GM18951 (cell line): ENCODE data around the gene NLRP4.

Experiments
- POLR2A ChIP-seq: IDR thresholded peaks from 4 replicates; pipeline ENCODE4 v1.6.1; 2011; ENCODE audit warnings: mild to moderate bottlenecking; ENCODE audit not compliant: insufficient read length, insufficient read depth; ENCODE audit errors: extremely low read depth
- in situ Hi-C: fragments of 300-500 bp; cut with MboI; formaldehyde crosslinking; loops from one replicate; pipeline ENCODE4 v1.12.0; 2022; ENCODE audit warnings: low sequenced_read_pairs, mixed read lengths, inconsistent platforms; ENCODE audit not compliant: unreplicated experiment

Gene NLRP4

DNA sequence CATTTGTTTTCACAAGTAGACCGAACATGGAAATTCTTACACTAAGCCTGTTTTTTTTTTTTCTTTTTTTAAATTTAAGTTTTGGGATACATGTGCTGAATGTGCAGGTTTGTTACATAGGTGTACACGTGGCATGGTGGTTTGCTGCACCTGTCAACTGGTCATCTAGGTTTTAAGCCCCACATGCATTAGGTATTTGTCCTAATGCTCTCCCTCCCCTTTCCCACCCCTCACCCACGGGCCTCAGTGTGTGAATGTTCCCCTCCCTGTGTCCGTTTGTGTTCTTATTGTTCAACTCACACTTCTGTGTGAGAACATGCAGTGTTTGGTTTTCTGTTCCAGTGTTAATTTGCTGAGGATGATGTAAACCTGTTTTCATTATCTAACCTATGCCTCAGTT is 2.6 kb downstream of the NLRP4 start:
- no peak for TF ChIP-seq POLR2A
- in situ Hi-C loops, result no loop called here

- TF ChIP-seq POLR2A, result no peak
- in situ Hi-C loops, result no loop called here
Observed at GRCh38 chr19:55855160-55855559, 18.8 kb downstream of the NLRP4 start.

- no peak for TF ChIP-seq POLR2A
- in situ Hi-C loops, result no loop called here
Observed at GRCh38 chr19:55857149-55857548, 20.8 kb downstream of the NLRP4 start.

GRCh38 chr19:55857974-55858373 is 21.6 kb downstream of the NLRP4 start:
- in situ Hi-C loops, result no loop called here
- TF ChIP-seq POLR2A, result no peak

- TF ChIP-seq POLR2A, result no peak
- in situ Hi-C loops, result no loop called here
Observed at GRCh38 chr19:55858401-55858800, 22.1 kb downstream of the NLRP4 start.

GRCh38 chr19:55858969-55859368 is 22.6 kb downstream of the NLRP4 start:
- in situ Hi-C loops, result no loop called here
- TF ChIP-seq POLR2A, result no peak

DNA sequence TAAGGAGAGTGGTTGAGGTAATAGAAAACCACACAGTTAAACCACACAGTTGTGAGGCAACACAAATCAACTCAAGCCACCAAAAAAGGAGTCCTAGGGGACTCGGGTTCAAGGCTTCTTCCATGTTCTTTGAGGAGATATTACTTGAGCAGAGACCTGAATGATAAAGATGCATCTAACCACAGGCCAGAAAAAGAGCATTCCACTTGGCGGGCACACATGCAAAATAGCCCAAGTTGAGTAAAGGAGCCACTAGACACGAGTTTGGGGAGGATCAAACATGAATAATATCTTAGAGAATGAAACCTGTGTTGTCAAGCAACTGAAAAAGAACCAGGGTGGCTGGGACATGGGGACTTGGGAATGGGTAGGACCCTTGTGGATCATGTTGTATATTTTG is 30.2 kb downstream of the NLRP4 start:
- in situ Hi-C loops, result no loop called here
- no peak for TF ChIP-seq POLR2A

DNA sequence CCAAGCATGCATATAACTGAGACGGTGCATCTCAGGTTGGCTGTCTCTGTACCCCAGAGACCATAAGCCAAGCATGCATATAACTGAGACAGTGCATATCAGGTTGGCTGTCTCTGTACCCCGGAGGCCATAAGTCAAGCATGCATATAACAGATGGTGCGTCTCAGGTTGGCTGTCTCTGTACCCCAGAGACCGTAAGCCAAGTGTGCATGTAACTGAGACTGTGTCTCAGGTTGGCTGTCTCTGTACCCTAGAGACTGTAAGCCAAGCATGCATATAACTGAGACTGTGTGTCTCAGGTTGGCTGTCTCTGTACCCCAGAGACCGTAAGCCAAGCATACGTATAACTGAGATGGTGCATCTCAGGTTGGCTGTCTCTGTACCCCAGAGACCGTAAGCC is 30.8 kb downstream of the NLRP4 start:
- no peak for TF ChIP-seq POLR2A
- in situ Hi-C loops, result no loop called here

GRCh38 chr19:55870736-55871135 is 34.4 kb downstream of the NLRP4 start:
- TF ChIP-seq POLR2A, result no peak
- in situ Hi-C loops, result no loop called here

DNA sequence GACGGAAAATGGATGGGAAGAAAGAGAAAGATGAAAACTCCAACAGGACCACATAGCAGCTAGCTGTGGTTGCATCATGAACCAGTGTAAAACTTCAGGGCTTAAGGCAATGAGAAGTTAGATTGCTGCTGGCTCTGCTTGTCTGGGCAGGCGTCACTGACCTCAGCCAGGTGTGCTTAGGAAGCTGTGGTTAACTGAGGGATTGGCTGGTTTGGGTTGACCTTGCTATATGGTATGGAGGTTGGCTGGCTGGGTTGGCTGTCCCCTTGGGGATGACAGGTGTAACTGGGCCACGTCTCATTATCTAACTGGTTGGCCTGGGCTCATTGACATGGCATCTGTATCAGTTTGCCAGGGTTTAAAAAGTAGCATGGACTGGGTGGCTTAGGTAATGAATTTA is 40.9 kb downstream of the NLRP4 start:
- in situ Hi-C loops, result no loop called here

DNA sequence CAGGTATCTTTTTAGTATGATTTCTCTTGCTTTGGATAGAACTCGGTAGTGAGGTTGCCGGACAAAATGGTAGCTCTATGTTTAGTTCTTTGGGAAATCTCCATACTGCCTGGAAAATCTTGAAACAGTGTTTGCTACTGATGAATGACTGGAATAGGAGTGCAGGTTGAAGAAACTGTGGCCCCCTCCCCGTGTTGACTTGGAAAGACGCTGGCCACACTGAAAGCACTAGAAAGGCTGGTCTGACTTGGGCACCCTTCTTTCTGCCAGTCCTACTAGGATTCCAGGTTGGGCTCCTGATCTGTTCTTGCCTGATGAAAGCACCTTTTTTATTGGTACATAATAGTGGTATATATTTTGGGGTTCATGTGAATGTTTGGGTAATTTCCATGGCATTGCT is 46.3 kb downstream of the NLRP4 start:
- TF ChIP-seq POLR2A, result no peak
- in situ Hi-C loops, result no loop called here

More for the DNA sequence above, 40.9 kb downstream of the NLRP4 start:
- no peak for TF ChIP-seq POLR2A

DNA sequence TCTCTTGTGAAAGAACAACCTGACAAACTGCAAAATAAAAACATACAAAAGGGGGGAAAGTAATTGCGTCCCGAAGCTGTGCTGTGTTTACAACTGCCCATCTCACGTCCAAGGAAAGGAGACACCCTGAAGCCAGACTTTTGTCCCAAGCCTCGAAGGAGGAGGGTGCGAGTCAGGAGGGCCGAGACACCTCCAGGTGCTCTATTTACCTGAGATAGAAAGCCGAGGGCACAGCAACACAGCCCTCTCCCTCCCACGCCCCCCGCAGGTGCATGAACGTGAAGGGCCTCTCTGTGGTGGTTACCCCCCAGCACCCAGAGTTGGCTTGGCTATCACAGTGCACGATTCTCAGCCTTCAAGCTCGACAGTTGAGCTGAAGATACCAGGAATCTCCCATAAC is 62.6 kb downstream of the NLRP4 start:
- in situ Hi-C loops, result no loop called here
- TF ChIP-seq POLR2A, result no peak

DNA sequence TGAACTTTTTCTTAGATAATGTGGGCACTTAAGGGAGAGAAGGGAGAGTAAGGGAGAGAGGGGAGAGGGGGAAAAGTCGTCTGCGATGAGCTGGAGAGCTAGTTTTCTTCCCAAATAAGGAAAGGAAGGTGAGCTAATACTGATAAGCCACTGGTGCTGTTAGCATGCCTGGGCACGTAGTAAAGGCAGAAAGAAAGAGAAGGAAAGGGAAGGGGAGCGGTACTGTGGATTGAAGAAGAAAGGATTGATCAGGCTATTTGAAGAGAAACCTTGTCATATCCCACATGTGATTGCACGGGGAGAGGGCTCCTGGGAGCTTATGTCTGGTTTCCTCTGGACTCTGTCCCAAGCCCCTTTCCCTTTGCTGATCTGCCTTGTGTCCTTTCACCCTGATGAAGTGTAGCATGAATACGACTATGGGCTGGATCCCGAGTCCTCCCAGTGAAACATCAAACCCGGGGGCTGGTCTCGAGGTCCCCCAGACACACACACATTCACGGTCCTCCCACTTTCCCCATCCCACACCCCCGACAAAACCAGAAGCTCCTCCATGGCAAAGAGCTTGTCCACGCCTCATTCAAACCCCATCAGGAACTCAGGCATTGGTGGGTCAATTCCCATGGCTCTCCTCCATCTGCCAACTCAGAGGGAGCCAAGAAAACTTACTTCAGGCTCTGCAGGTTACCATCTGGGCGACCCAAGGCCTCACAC is 65.2 kb downstream of the NLRP4 start:
- in situ Hi-C loops, result no loop called here
- TF ChIP-seq POLR2A, result no peak

DNA sequence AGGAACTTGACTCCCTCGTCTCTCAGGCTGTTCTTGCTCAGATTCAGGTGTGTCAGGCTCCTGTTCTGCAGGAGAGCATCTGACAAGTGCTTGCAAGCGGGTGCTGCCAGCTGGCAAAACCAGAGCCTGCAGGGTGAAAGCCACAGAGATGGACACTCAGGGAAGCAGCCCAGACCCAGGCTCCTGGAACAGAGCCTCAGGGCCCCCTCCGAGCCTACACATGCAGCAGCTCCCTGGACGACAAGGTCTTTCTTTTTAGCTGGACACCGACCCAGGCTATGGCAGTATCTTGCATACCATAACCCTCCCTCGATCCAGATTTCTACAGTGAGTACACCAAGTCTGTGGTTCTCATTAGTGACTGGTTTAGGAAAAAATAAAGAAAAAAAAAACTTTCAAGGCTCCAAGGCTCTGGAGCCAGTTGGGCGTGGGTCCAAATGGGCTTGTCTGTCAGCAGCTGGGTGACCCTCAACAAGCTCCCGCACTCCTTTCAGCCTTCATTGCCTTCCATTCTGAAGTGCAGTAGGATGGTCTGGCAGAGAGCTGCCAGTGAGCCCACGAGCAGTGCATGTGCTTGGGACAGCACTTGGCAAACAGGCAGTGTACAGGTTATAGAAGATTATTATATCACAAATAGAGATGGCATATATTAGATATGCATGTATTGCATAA is 65.9 kb downstream of the NLRP4 start:
- no peak for TF ChIP-seq POLR2A
- in situ Hi-C loops, result no loop called here
